T-helper 22 cell (primary cell): ENCODE measurements around the gene FRAS1.
"Not testable (repeated sequence)": the region's sequence is repeated elsewhere in the genome, so short reads cannot be mapped to it uniquely, and the experiment has no call there.

Experiments
- DNase-seq: peaks from one replicate; pipeline ENCODE4 v3.0.0-alpha.2; 2020; ENCODE audit warnings: low read depth

FRAS1 gene

DNA sequence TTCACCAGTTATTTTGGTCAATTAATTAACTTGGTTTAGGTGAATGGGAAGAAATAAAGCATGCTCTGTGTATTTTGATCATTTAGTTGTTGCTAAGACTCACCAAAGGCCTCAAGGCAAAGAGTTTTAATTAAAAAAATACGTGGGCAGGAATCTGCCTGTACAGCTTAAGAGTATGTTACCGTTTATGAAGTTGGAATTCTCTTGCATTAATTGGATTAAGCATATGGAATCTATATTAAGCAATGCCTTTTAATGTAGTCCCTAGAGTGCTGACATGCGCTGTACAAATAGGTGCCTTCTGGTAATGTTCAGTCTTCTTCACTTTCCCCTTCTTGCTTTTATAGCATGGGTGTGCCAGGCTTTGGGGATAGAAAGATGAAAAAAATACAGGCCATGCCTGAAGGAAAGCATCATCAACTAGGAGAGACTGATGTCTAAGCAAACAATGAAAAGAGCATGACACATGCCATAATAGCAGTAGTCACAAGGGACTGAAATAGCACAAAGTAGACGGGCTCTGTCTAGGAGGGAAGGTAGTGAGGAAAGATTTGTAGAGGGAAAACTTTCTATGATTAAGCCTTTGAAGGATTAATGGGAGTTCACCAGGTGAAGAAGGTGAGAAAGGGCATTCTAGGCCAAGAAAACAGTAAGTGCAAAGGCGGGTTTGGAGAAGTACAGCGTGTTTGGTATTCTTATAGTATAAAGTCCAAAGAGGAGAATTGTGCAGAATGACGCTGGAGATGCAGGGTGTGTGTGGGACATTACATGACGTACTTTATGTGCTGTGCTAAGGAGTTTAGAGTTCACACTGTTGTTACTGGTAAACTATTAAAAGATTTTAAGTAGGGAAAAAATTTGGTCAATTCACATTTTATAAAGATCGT, 268.4 kb downstream of the FRAS1 start:
- no peak for DNase-seq

DNA sequence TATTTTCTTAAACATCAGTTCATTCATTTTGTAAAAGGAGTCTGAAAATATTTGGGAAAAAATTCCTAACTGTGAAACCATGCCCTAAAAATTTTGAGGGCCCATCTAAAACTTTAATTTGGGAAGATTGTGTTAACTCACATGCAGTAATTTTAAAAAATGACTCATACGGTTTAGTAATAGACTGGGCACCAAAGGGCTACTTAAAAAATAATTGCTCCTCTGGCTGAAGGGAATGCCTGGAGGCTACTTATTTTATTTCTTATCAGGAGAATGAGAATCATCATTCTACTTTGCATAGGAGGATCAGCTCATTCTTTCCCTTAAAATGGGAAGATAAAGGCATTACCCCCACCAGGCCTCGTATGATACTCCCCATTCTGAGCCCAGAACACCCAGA, 271.5 kb downstream of the FRAS1 start:
- not testable (repeated sequence) for DNase-seq

DNA sequence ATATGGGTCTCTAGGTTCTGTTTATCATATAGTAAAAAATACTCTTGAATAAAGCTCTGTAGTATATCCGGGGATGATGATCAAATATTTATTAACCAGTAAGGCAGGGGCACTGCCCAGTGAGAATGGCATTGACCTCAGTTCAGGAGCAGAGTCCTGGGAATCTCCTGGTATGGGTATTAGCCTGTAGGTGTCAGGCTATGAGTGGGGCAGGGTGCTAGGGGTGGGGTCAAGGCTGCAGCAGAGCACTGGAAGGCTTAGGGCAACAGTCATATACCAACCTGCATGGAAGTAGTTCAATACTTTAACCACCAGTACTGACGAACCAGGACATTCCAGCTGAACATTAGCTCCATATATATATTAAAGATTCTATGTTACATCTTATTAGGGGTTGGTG, 274.1 kb downstream of the FRAS1 start:
- no peak for DNase-seq

- DNase-seq, result no peak
Measured at GRCh38 chr4:78331965-78332364, 274.8 kb downstream of the FRAS1 start.

DNA sequence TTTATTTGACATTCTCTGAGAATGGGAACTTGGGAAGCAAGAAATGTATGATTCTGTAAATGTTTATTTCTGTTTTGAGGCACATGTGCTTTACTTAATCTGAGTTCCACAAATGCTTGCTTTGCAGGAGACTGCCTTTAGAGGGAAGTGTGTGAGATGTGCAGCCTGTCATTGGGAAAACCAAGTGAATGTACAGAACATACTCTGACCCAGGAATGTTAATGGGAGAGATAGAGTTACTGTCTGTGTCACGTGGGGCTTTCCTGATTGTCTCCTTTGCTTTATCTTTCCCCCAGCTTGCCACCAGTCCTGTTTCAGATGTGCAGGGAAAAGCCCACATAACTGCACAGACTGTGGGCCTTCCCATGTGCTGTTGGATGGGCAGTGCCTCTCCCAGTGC, 275.9 kb downstream of the FRAS1 start:
- DNase-seq, result no peak

- no peak for DNase-seq
Measured at GRCh38 chr4:78336093-78336943, 279.2 kb downstream of the FRAS1 start.

DNA sequence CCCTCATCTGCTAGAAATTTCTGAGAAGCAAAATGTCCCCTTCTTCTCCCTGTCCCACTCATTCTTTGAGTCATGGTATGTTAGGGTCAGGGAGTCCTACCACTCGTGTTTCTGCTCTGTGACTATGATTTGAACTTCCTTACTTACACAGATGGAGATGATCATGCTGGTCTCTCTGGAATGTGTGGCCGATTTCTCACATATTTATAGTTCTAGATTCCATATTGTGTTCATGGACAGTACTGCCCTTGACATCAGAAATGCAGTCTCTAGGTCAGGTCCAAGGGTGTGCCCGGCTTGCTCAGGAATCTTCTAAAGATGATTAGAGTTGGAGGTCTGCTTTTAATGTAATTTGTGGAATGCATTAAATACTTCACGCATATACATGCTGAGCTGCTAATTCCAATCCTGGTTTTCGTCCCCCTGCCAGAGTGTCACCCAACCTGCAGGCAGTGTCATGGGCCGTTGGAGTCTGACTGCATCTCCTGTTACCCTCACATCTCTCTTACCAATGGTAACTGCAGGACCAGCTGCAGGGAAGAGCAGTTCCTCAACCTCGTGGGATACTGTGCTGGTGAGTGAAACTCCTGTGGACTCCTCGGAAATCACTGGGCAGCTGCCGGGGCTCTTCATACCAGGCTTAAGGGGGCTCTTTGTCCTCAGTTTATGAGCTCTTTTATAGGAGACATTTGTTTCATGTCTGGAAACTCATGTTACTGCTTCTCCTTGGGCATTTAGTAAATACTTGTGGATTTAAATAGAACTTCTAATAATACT, 280.3 kb downstream of the FRAS1 start:
- DNase-seq, result no peak

- no peak for DNase-seq
Measured at GRCh38 chr4:78342125-78342524, 285.0 kb downstream of the FRAS1 start.

GRCh38 chr4:78343682-78344081, 286.6 kb downstream of the FRAS1 start:
- no peak for DNase-seq

DNA sequence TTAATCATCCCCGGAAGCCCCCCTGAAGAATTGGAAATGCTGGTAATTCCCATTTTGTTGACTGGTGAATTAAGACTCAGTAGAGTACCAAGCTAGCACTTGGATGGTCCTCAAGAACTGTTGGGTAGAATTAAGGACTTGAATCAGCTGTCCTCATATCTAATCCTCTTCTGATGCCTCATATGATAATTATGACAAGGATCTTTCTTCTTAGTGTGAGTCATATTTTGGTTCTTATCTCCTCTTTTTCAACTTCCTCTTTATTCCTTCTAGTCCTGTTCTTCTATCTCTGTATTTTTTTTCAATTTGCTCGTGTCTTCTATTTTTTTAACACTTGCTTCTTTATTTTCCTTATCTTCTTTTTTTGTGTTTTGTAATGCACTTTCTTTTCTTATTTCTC, 288.1 kb downstream of the FRAS1 start:
- no peak for DNase-seq

DNA sequence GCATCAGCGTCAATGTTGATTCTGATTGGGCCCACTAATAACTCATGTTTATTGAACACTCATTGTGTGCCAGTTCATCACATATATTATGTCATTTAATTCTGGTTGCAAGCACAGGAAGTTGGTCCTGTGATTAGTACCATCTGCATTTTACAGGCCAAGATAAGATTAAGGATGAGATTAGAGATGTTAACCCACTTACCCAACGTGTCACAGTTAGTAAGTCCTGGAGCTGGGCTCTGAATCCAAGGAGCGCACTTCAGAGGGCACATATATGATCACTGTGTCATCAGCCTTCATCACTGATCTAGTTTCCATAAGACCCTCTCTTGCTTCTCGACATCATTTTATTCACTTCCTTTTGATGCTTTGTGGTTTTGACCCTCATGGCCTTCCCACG, 289.1 kb downstream of the FRAS1 start:
- DNase-seq, result no peak

- DNase-seq, result no peak
Measured at GRCh38 chr4:78347527-78347926, 290.4 kb downstream of the FRAS1 start.

DNA sequence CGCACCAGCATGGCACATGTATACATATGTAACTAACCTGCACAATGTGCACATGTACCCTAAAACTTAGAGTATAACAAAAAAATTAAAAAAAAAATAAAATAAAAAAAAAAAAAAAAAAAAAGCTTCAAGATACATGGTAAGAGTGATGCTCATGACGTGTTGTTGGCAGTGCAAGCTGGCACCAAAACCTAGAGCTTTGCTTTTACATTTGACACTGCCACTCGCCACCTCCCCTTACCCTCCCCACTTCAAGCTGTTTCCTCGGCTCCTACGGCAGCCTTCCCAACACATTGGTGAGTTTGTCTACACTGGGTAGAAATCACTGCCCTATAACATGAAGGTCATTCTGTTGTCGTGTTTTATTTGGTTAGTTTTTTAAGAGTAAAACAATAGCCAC, 296.8 kb downstream of the FRAS1 start:
- no peak for DNase-seq

DNA sequence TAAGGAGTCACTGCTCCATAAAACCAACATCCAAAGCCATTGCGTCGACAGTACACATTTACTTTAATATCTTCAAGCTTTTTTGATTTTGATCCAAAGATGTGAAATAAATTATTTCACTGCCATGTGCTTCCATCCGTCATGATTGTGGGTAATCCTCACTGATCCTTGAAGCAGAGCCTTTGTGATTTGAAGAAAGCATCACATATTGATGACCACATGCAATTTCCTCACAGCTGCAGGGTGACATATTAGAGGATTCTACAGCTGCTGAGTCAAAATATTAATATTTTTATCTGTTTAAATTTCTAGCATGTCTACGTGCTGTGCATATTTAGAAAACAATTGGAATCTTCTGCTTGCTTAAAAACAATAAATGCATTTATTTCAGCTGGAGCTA, 297.7 kb downstream of the FRAS1 start:
- DNase-seq, result no peak

DNA sequence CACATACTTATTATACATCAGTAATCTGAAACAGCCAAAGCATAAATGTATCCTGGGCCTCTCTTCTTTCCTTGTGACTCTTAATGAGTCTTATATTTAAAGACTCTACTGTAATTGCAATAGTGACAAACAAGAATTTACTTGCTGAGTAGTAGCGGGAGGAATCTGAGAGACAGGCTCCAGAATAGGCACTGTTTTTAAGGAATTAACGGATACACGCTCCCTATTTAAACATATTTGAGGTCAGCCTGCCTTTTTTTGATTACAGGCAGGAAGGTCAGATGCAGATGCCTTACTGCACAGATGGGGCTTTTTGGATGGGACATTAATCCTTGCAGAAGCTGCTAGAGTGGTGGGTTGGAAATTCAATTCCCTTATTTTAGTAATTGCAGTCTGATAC, 298.2 kb downstream of the FRAS1 start:
- DNase-seq, result no peak

- DNase-seq, result no peak
Measured at GRCh38 chr4:78356251-78356786, 299.2 kb downstream of the FRAS1 start.

DNA sequence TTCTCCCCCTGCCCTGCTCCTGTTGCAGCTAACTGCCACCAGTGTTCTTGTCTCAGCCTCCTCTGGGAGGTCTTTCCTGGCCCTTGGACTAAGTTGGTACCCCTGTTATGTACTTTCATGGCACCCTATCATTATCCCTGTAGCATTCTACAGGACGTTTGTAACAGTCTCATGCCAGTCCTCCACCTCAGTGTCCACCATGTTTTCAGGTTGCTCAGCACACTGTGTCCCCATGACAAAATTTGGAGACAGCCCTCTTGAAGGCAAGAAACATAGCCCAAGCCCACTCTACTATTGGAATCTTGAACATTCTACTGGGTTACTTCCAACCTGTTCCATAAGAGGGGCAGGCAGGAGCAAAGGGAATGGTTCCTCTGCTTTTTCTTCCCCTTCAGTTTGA, 300.0 kb downstream of the FRAS1 start:
- DNase-seq, result no peak

- DNase-seq, result no peak
Measured at GRCh38 chr4:78360466-78360865, 303.3 kb downstream of the FRAS1 start.

DNA sequence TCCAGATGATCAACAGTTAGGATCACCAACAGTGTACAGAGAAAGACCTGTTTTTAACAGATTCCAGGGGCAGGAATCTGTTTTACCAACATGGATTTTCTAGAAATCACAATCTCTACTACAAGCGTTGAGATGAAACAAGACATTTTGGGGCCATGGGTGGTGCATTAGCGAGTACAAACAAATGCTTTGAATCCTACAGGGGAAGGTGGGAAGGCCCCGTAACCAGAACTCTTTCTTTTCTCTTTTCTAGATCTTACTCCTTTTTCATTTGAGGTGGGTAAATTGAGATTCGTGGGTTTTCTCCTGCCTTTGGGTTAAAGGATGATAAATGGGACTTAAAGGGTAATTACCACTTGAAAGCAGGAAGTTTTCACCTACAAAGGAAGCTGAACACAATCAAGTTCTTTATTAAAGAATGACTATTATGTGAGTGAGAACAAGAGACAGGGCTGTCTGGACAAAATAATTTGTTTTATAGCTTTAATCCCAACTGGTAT, 304.5 kb downstream of the FRAS1 start:
- no peak for DNase-seq

DNA sequence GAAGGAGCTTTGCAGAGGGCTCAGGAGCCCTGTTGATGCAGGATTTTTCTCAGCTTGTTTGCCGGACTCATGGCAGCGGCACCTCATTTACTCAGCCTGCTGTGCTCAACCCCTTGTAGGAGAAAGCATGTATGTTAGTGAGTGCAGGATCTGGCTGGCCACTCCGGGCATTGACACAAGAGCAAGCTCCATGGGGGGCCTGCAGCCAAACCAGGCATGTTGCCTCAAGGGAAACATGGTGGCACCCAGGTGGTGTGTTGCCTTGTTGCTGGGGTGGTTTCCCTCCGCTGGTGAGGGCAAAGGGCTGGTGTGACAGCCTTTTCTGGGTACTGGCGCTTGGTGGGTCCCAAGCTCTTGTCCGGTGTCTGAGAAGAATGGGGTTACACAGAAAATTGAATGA, 305.2 kb downstream of the FRAS1 start:
- DNase-seq, result no peak

GRCh38 chr4:78363031-78363570, 306.0 kb downstream of the FRAS1 start:
- no peak for DNase-seq

DNA sequence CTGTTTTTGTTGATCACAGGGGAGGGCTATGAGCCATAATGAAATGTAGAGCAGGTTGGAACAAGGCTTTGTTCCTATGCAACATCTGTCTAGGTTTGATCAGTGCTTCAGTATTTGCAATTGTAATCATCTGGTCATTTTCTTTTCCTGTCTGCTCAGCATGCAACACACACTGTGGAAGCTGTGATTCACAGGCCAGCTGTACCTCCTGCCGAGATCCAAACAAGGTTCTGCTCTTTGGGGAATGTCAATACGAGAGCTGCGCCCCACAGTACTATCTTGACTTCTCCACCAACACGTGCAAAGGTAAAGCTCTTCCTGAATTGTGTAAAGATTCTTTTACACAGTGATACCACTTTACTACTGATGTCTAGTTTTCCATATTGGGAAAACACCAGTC, 312.6 kb downstream of the FRAS1 start:
- DNase-seq, result no peak
